Neural cell (in vitro differentiated cells): Measurements from ENCODE around the gene NTN5. TPM values are rescaled to one million over a fixed set of nuclear protein-coding genes. Genes with fewer than 3 reads are reported as not detected.

ENCODE experiments used
- H2AFZ ChIP-seq: fragments of 200-600, 300-800 bp; sonication (generic), shearing (Covaris generic); 2 replicates; pipeline ENCODE4 v1.6.0; 2014; ENCODE audit warnings: low read depth, mild to moderate bottlenecking, antibody characterized with exemption, low read length, moderate library complexity
- H3F3A ChIP-seq: fragments of 200-600 bp; shearing (Covaris generic); 2 replicates; pipeline ENCODE4 v1.6.1; 2016; ENCODE audit warnings: mild to moderate bottlenecking, moderate library complexity, mixed read lengths, antibody characterized with exemption, low read length; ENCODE audit not compliant: insufficient read depth, poor library complexity, severe bottlenecking
- H3K27ac ChIP-seq: fragments of 200-600, 300-800 bp; sonication (generic), shearing (Covaris generic); 2 replicates; pipeline ENCODE4 v1.5.1; 2014; ENCODE audit warnings: mild to moderate bottlenecking, low read length, moderate library complexity
- H3K27me3 ChIP-seq: fragments of 300-800, 200-600 bp; sonication (generic), shearing (Covaris generic); 2 replicates; pipeline ENCODE4 v1.6.0; 2014; ENCODE audit warnings: mild to moderate bottlenecking, low read depth, low read length, moderate library complexity; ENCODE audit not compliant: insufficient read depth
- H3K36me3 ChIP-seq: fragments of 300-800, 200-600 bp; sonication (generic), shearing (Covaris generic); 2 replicates; pipeline ENCODE4 v1.5.1; 2014; ENCODE audit warnings: mild to moderate bottlenecking, antibody characterized with exemption, low read length, moderate library complexity; ENCODE audit not compliant: insufficient read depth
- H3K4me2 ChIP-seq: fragments of 300-800, 200-600 bp; sonication (generic), shearing (Covaris generic); 2 replicates; pipeline ENCODE4 v1.6.0; 2014; ENCODE audit warnings: mild to moderate bottlenecking, low read length
- H3K4me3 ChIP-seq: fragments of 300-800, 200-600 bp; sonication (generic), shearing (Covaris generic); 2 replicates; pipeline ENCODE4 v1.5.1; 2014; ENCODE audit warnings: mild to moderate bottlenecking, low read length, moderate library complexity
- H3K79me2 ChIP-seq: fragments of 200-600 bp; shearing (Covaris generic); replicated peaks from 2 replicates; pipeline ENCODE4 v1.6.0; 2014; ENCODE audit warnings: mild to moderate bottlenecking, low read length, moderate library complexity; ENCODE audit not compliant: insufficient read depth
- H3K9ac ChIP-seq: fragments of 300-800, 200-600 bp; sonication (generic), shearing (Covaris generic); 2 replicates; pipeline ENCODE4 v1.6.1; 2016; ENCODE audit warnings: mild to moderate bottlenecking, low read length, mixed read lengths
- H3K9me2 ChIP-seq: fragments of 200-600 bp; shearing (Covaris generic); 2 replicates; pipeline ENCODE4 v1.6.1; 2016; ENCODE audit warnings: mild to moderate bottlenecking, low read length, mixed read lengths; ENCODE audit not compliant: insufficient read depth
- H3K9me3 ChIP-seq: fragments of 200-600, 300-800 bp; sonication (generic), shearing (Covaris generic); 2 replicates; pipeline ENCODE4 v1.6.1; 2016; ENCODE audit warnings: mild to moderate bottlenecking, mixed run types, low read length, moderate library complexity, mixed read lengths
- H4K20me1 ChIP-seq: fragments of 200-600 bp; shearing (Covaris generic); 2 replicates; pipeline ENCODE4 v1.6.1; 2016; ENCODE audit warnings: mild to moderate bottlenecking, mixed run types; ENCODE audit not compliant: insufficient read depth
- EP300 ChIP-seq: fragments of 450-650 bp; conservative IDR thresholded peaks from 2 replicates; pipeline ENCODE4 v1.6.1; 2014; ENCODE audit warnings: antibody characterized with exemption, mild to moderate bottlenecking, moderate library complexity; ENCODE audit not compliant: poor library complexity, severe bottlenecking
- EZH2 ChIP-seq: fragments of 200-600, 300-800 bp; shearing (Covaris generic), sonication (generic); IDR thresholded peaks from 2 replicates; pipeline ENCODE4 v1.6.1; 2014; ENCODE audit warnings: antibody characterized with exemption, low read length, borderline replicate concordance, mild to moderate bottlenecking; ENCODE audit not compliant: insufficient read depth, poor library complexity, severe bottlenecking
- MXI1 ChIP-seq: fragments of 450-650 bp; conservative IDR thresholded peaks from 2 replicates; pipeline ENCODE4 v1.6.1; 2014; ENCODE audit warnings: antibody characterized with exemption, mild to moderate bottlenecking; ENCODE audit not compliant: poor library complexity, severe bottlenecking
- POLR2AphosphoS5 ChIP-seq: IDR thresholded peaks from 2 replicates; pipeline ENCODE4 v1.6.1; 2012
- RAD21 ChIP-seq: fragments of 450-650 bp; conservative IDR thresholded peaks from 2 replicates; pipeline ENCODE4 v1.6.1; 2014; ENCODE audit warnings: antibody characterized with exemption, mild to moderate bottlenecking, moderate library complexity
- SMC3 ChIP-seq: fragments of 450-650 bp; conservative IDR thresholded peaks from 2 replicates; pipeline ENCODE4 v1.6.1; 2014; ENCODE audit warnings: antibody characterized with exemption, mild to moderate bottlenecking, moderate library complexity; ENCODE audit not compliant: poor library complexity
- TAF1 ChIP-seq: IDR thresholded peaks from 2 replicates; pipeline ENCODE4 v1.6.1; 2012; ENCODE audit warnings: low read depth
- polyA plus RNA-seq: library from polyadenylated mRNA; depleted of rRNA; stranded (reverse); fragments of >200 nt; gene quantifications from 2 replicates; pipeline ENCODE4 v1.2.3, GENCODE V29; 2014
- TF ChIP-seq, protein P1 (sequence below): IDR thresholded peaks from 2 replicates; pipeline ENCODE4 v1.6.1; 2012; ENCODE audit warnings: borderline replicate concordance
- TF ChIP-seq, protein P2 (sequence below): fragments of 450-650 bp; IDR thresholded peaks from 2 replicates; pipeline ENCODE4 v1.5.1; 2014; ENCODE audit warnings: antibody characterized with exemption, mild to moderate bottlenecking, moderate library complexity; ENCODE audit not compliant: poor library complexity, severe bottlenecking

The NTN5 gene
- polyA plus RNA-seq, 1 donor from 2014 or later: not detected

DNA sequence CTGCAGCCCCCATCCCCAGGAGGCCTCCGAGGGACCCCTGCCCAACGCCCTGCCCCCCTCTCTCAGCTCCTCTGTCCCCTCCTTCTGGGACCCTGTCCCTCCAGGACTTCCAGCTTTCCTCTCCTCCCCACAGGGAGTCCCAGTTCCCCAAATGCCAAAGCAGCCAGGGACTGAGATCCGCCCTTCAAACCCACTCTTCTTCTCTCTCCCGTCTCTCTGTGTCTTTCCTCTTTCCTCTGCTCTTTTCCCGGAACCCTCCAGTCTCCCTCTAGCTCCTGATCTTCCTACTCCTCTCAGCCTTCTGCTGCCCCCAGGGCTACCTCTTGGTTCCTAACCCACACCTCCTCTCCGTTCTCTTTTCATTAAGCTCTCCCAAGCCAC is 27.2 kb downstream of the NTN5 start:
- H3K27me3 ChIP-seq: no peaks in the 10 kb centered on the region
- H3K9ac ChIP-seq: peak overlapping the region; percentile 91
- H3F3A ChIP-seq: no peaks in the 10 kb centered on the region
- H2AFZ ChIP-seq: peak overlapping the region; percentile 37
- no peaks in the 10 kb centered on the region for H3K79me2 ChIP-seq
- H3K4me3 ChIP-seq: peak overlapping the region; percentile 74
- H3K4me2 ChIP-seq: peak overlapping the region; percentile 62
- H3K27ac ChIP-seq: peak overlapping the region; percentile 94
- H4K20me1 ChIP-seq: no peaks in the 10 kb centered on the region
- no peaks in the 10 kb centered on the region for H3K9me2 ChIP-seq
- H3K9me3 ChIP-seq: no peaks in the 10 kb centered on the region
- TF ChIP-seq EP300 (no peak), SMC3 (no peak), MXI1 (no peak), POLR2AphosphoS5 (no peak), EZH2 (no peak), RAD21 (no peak), TAF1 (peak; percentile 75)
- TF ChIP-seq, protein P1, sequence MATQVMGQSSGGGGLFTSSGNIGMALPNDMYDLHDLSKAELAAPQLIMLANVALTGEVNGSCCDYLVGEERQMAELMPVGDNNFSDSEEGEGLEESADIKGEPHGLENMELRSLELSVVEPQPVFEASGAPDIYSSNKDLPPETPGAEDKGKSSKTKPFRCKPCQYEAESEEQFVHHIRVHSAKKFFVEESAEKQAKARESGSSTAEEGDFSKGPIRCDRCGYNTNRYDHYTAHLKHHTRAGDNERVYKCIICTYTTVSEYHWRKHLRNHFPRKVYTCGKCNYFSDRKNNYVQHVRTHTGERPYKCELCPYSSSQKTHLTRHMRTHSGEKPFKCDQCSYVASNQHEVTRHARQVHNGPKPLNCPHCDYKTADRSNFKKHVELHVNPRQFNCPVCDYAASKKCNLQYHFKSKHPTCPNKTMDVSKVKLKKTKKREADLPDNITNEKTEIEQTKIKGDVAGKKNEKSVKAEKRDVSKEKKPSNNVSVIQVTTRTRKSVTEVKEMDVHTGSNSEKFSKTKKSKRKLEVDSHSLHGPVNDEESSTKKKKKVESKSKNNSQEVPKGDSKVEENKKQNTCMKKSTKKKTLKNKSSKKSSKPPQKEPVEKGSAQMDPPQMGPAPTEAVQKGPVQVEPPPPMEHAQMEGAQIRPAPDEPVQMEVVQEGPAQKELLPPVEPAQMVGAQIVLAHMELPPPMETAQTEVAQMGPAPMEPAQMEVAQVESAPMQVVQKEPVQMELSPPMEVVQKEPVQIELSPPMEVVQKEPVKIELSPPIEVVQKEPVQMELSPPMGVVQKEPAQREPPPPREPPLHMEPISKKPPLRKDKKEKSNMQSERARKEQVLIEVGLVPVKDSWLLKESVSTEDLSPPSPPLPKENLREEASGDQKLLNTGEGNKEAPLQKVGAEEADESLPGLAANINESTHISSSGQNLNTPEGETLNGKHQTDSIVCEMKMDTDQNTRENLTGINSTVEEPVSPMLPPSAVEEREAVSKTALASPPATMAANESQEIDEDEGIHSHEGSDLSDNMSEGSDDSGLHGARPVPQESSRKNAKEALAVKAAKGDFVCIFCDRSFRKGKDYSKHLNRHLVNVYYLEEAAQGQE: no peak
- TF ChIP-seq, protein P2, sequence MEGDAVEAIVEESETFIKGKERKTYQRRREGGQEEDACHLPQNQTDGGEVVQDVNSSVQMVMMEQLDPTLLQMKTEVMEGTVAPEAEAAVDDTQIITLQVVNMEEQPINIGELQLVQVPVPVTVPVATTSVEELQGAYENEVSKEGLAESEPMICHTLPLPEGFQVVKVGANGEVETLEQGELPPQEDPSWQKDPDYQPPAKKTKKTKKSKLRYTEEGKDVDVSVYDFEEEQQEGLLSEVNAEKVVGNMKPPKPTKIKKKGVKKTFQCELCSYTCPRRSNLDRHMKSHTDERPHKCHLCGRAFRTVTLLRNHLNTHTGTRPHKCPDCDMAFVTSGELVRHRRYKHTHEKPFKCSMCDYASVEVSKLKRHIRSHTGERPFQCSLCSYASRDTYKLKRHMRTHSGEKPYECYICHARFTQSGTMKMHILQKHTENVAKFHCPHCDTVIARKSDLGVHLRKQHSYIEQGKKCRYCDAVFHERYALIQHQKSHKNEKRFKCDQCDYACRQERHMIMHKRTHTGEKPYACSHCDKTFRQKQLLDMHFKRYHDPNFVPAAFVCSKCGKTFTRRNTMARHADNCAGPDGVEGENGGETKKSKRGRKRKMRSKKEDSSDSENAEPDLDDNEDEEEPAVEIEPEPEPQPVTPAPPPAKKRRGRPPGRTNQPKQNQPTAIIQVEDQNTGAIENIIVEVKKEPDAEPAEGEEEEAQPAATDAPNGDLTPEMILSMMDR: no peak
- H3K36me3 ChIP-seq: no peaks in the 10 kb centered on the region

GRCh38 chr19:48644839-48645619 is 27.8 kb downstream of the NTN5 start:
- Histone ChIP-seq H3K9me3 (no peaks in the 10 kb centered on the region), H4K20me1 (no peaks in the 10 kb centered on the region), H2AFZ (peak overlapping the region; percentile 37), H3K79me2 (no peaks in the 10 kb centered on the region), H3K4me2 (peak overlapping the region; percentile 62), H3K9ac (peak overlapping the region; percentile 91), H3K27ac (peak overlapping the region; percentile 94), H3K27me3 (no peaks in the 10 kb centered on the region), H3K36me3 (no peaks in the 10 kb centered on the region), H3K9me2 (no peaks in the 10 kb centered on the region), H3F3A (no peaks in the 10 kb centered on the region), H3K4me3 (peak overlapping the region; percentile 74)
- TF ChIP-seq EP300 (peak; percentile 19), SMC3 (no peak), MXI1 (peak; percentile 17)
